Dedifferentiated amniotic fluid mesenchymal stem cell (primary cell): ENCODE results near the gene R3HCC1L.

Experiments used
- DNase-seq: peaks from one replicate; pipeline ENCODE4 v3.0.0-alpha.2; 2016; ENCODE audit errors: extremely low spot score

The R3HCC1L gene

DNA sequence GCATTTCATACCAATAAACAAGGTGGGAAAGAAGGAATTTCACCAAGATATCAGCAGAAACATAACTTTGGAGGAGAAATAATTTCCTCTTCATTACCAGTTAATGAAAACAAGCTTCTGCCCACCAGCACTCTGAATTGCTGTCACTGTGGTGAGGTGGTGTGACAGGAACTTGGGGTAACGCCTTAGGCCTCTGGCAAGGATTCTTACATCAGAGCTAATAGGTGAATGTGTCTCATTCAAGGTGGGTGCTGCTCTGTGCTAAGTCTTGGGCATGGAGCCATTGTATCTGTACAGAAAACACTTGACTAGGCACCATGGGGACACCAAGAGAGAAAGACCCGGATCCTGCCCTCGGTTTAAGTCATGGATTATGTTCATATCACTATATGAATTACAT, 141.9 kb downstream of the R3HCC1L start:
- no peak for DNase-seq

DNA sequence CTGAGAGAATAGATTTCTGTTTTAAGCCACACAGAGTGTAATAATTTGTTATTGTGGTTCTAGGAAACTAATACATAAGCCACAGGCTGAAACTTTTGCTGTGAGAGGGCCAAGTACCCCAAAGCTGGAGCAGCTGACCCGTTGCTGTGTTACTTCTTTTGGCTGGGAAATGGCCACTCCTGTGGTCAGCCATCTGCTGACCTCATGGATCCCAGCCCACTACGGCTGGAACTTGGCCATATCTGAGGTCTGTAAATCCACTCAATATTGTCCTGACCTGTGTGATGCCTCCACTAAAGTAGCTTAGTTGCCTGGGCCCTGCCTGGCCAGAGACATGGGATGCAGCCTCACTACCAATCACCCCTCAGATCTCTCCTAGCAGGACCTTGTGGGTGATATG, 151.0 kb downstream of the R3HCC1L start:
- DNase-seq: no peak

- no peak for DNase-seq
These were observed 152.0 kb downstream of the R3HCC1L start for GRCh38 chr10:98286419-98286818.

GRCh38 chr10:98287321-98287720, 152.9 kb downstream of the R3HCC1L start:
- DNase-seq: no peak

DNA sequence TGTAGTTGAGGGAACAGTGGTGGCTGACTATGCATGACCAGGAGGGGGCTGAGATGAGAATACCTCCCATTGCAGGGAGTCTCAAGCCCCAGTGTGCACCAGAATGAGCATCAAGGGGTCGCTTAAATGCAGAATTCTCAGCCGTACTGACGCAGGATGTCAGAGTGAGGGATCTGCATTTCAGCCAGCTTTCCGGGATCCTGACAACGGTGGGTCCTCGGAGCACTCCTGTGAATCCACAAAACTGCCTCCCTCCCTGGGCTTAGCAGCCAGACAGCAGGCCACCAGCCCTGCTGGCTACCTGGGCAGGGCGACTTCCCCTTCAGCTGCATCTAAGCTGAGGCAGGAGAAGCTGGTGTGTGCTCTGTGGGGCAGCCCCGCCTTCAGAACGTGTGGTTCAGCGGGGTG, 155.3 kb downstream of the R3HCC1L start:
- no peak for DNase-seq

DNA sequence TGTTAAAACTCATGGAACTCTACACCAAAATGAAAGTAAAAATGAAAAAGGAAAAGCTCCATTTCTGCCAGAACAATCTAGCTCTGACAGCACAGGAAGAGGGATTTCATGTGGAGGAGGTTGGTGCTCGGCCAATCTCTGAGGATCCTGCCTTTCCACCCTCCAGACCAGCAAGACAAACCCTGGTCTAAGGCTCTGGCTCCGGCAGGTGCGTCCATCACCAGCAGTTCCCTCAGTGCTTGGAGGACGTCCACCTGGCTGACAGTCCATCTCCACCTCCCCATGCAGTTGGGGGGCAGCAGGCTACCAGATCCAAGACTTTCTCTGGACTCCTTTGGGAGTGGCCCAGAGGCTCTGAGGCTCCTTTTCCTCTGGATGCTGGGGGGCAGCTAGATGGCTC, 158.5 kb downstream of the R3HCC1L start:
- DNase-seq: no peak

- DNase-seq: no peak
These were observed 159.3 kb downstream of the R3HCC1L start for GRCh38 chr10:98293550-98294269.

DNA sequence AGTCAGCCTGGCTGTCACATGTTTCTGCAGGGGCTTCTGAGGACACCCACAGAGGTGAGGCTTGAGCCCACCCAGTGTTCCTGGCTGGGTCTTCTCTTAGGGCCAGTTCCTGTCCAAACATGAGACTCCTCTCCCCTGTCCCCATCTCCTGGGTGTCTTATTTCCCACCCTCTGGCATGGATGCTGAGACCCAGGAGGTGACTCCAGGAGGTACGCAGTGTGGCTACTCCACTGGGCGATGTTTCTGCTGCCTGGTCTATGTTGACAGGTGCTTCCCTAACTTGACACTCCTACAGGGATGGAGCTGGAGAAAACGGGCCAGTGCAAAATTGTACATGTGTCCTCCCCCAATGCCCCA, 159.8 kb downstream of the R3HCC1L start:
- DNase-seq: no peak
